ENCODE data around the gene CRISPLD2. TPM values are rescaled to one million over a fixed set of nuclear protein-coding genes. Genes with fewer than 3 reads are reported as not detected.

Gene CRISPLD2
- total RNA-seq, 1 donor from 2014 or later = 34.9 TPM

GRCh38 chr16:84947996-84948850, 128.4 kb downstream of the CRISPLD2 start:
- intact Hi-C loops (cut with DNase I) = no loop called here
- no peak for DNase-seq
- no peak overlapping the region for H3K27ac ChIP-seq
- no peak overlapping the region for H3K4me3 ChIP-seq
- no peaks in the 10 kb centered on the region for H3K27me3 ChIP-seq (ENCODE audit: low read depth)
- H3K9me3 ChIP-seq = no peaks in the 10 kb centered on the region
- no peak for TF ChIP-seq CTCF (IDR thresholded peaks at IDR 0.05)
- peaks cover 14% of the 10 kb centered on the region for H3K4me1 ChIP-seq
- ATAC-seq = no peak
- H3K36me3 ChIP-seq = no peaks in the 10 kb centered on the region

GRCh38 chr16:84948851-84949610, 129.2 kb downstream of the CRISPLD2 start:
- no peak for ATAC-seq
- peaks cover 19% of the 10 kb centered on the region for H3K4me1 ChIP-seq
- no peak for TF ChIP-seq CTCF (IDR thresholded peaks at IDR 0.05)
- no peaks in the 10 kb centered on the region for H3K27me3 ChIP-seq (ENCODE audit: low read depth)
- no peak for DNase-seq
- no peak overlapping the region for H3K4me3 ChIP-seq
- intact Hi-C loops (cut with DNase I) = no loop called here
- no peaks in the 10 kb centered on the region for H3K9me3 ChIP-seq
- H3K36me3 ChIP-seq = no peaks in the 10 kb centered on the region
- H3K27ac ChIP-seq = no peak overlapping the region

DNA sequence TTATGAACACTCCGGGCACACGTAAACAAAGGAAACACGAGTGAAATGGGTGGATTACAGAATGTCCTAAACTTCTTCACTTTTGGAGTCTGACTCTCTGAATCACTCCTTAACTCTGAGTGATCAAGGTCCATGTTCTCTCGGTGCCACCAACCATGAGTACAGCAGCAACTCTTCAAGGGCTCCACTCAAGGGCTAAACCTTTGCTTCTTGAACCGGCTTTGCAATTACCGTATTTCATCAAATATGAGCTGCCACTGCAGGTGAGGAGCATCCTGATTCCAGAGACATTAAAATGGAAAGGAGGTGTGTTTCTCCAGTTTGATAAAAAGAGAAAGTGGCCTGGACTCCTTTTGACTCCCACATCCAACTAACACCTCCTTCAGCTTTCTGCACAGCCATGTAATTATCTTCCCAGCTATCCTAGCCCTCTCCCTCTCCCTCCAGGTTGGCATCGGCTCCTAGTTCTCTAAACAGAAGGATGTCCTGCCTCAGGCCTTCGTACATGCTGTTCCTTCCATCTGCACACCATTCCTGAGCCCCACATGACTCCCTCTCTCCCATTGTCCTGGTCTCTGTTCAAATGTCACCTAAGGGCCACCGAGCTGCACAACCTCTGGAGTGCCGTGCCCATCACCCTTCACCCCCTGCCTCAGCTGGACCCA, 130.1 kb downstream of the CRISPLD2 start:
- H3K27ac ChIP-seq = no peak overlapping the region
- H3K4me3 ChIP-seq = no peak overlapping the region
- no peaks in the 10 kb centered on the region for H3K9me3 ChIP-seq
- peaks cover 4% of the 10 kb centered on the region for H3K27me3 ChIP-seq (ENCODE audit: low read depth)
- ATAC-seq = peak in 1 of 2 donors; percentile 69
- TF ChIP-seq CTCF (IDR thresholded peaks at IDR 0.05) = no peak
- peaks cover 19% of the 10 kb centered on the region for H3K4me1 ChIP-seq
- no peak for DNase-seq
- intact Hi-C loops (cut with DNase I) = loop anchor here (10.0 kb wide), 1 partner anchor 195 kb away; no protein-coding TSS in a partner anchor
- H3K36me3 ChIP-seq = no peaks in the 10 kb centered on the region

DNA sequence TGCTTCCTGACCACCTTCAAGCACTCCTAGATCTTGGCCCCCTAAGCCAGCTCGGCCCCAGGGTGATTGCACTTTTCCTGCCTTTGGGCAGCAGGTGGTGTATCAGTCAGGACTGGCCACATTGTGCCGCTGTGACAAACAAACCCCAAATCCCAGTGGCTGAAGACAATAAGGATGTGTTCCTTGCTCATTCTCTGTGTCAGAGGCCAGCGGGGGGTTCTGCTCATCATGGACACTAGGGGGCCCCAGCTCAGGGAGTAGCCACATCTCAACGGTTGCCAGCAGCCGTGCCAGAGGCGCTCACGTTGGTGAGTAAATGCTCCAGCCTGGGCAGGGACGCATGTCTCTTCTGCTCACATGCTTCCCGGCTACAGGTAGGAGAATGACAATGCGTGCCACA, 131.1 kb downstream of the CRISPLD2 start:
- DNase-seq (no peak), ATAC-seq (no peak)
- no peaks in the 10 kb centered on the region for H3K36me3 ChIP-seq
- peaks cover 4% of the 10 kb centered on the region for H3K27me3 ChIP-seq (ENCODE audit: low read depth)
- H3K27ac ChIP-seq = no peak overlapping the region
- H3K4me3 ChIP-seq = no peak overlapping the region
- H3K9me3 ChIP-seq = no peaks in the 10 kb centered on the region
- TF ChIP-seq CTCF (IDR thresholded peaks at IDR 0.05) = peak; percentile 26
- intact Hi-C loops (cut with DNase I) = loop anchor here (10.0 kb wide), 1 partner anchor 196 kb away; no protein-coding TSS in a partner anchor
- H3K4me1 ChIP-seq = peaks cover 19% of the 10 kb centered on the region
